Fibroblast of lung (primary cell): ENCODE data around the gene TRPM4. TPM values are rescaled to one million over a fixed set of nuclear protein-coding genes. Genes with fewer than 3 reads are reported as not detected.

Experiments used
- DNase-seq, 2 donors: peaks; one replicate each; pipeline versions ENCODE4 v3.0.0 to v3.0.0-alpha.2; 2010; ENCODE audit warnings: low read depth in 2 of 2
- H2AFZ ChIP-seq: 2 replicates; pipeline ENCODE4 v1.5.1; 2012; ENCODE audit warnings: low read length, control low read depth, inconsistent platforms
- H3K27ac ChIP-seq: 2 replicates; pipeline ENCODE4 v1.5.1; 2011; ENCODE audit warnings: low read length, control low read depth; ENCODE audit not compliant: insufficient read depth
- H3K27me3 ChIP-seq: 2 replicates; pipeline ENCODE4 v1.5.1; 2011; ENCODE audit warnings: mild to moderate bottlenecking, low read length; ENCODE audit not compliant: control insufficient read depth, insufficient read depth
- H3K36me3 ChIP-seq: 2 replicates; pipeline ENCODE4 v1.5.1; 2011; ENCODE audit warnings: low read length; ENCODE audit not compliant: control insufficient read depth, insufficient read depth
- H3K4me1 ChIP-seq: 2 replicates; pipeline ENCODE4 v1.5.1; 2011; ENCODE audit warnings: low read length; ENCODE audit not compliant: control insufficient read depth, insufficient read depth; ENCODE audit errors: extremely low read depth
- H3K4me2 ChIP-seq: 2 replicates; pipeline ENCODE4 v1.5.1; 2011; ENCODE audit warnings: low read length, control low read depth; ENCODE audit not compliant: insufficient read depth; ENCODE audit errors: extremely low read depth
- H3K4me3 ChIP-seq, 4 experiments: fragments of 200-600 bp in 1 of 4; sonication (generic) in 1 of 4; replicated peaks in 1 of 4; 2 replicates each; pipeline ENCODE4 v1.5.1; 2011 to 2016; ENCODE audit warnings: low read length in 4 of 4, low read depth in 3 of 4, mild to moderate bottlenecking in 3 of 4, control low read depth in 2 of 4, inconsistent platforms in 1 of 4, mixed read lengths in 1 of 4; ENCODE audit not compliant: insufficient read depth in 1 of 4; ENCODE audit errors: control extremely low read depth in 1 of 4
- H3K79me2 ChIP-seq: 2 replicates; pipeline ENCODE4 v1.5.1; 2012; ENCODE audit warnings: mild to moderate bottlenecking, low read length, inconsistent platforms; ENCODE audit not compliant: control insufficient read depth, insufficient read depth
- H3K9ac ChIP-seq: 2 replicates; pipeline ENCODE4 v1.5.1; 2011; ENCODE audit warnings: mild to moderate bottlenecking, low read length, control low read depth; ENCODE audit not compliant: insufficient read depth
- H3K9me3 ChIP-seq: 2 replicates; pipeline ENCODE4 v1.5.1; 2012; ENCODE audit warnings: low read depth, low read length; ENCODE audit not compliant: control insufficient read depth, insufficient read depth
- H4K20me1 ChIP-seq: 2 replicates; pipeline ENCODE4 v1.5.1; 2011; ENCODE audit warnings: low read length; ENCODE audit not compliant: control insufficient read depth, insufficient read depth; ENCODE audit errors: extremely low read depth
- CTCF ChIP-seq, 2 donors: IDR thresholded peaks in 1 of 2; conservative IDR thresholded peaks in 1 of 2; 1 replicate in 1 of 2; 2 replicates in 1 of 2; pipeline ENCODE4 v1.5.1; 2011 to 2012; ENCODE audit warnings: low read length in 2 of 2, control low read depth in 1 of 2, inconsistent platforms in 1 of 2, low read depth in 1 of 2, mild to moderate bottlenecking in 1 of 2
- EZH2 ChIP-seq: IDR thresholded peaks from 2 replicates; pipeline ENCODE4 v1.5.1; 2012; ENCODE audit warnings: low read length, control low read depth, mild to moderate bottlenecking; ENCODE audit errors: missing control alignments
- polyA plus RNA-seq, 2 donors: library from polyadenylated mRNA; depleted of rRNA in 1 of 2; stranded (reverse) in 1 of 2; unstranded in 1 of 2; fragments of >200 nt; gene quantifications; 2 replicates each; pipeline ENCODE4 v1.2.1, GENCODE V29; 2011 to 2012; ENCODE audit warnings: missing spikeins in 1 of 2
- total RNA-seq: library from RNA; depleted of rRNA; stranded (reverse); fragments of >200 nt; gene quantifications from 2 replicates; pipeline ENCODE4 v1.2.1, GENCODE V29; 2014

TRPM4 gene
- total and polyA plus RNA-seq, 2 donors (not counting 1 experiment from before 2014, with no cell fraction given) = 6.7 to 18.7 TPM

GRCh38 chr19:49247676-49248075, 90.1 kb downstream of the TRPM4 start:
- H3K9ac ChIP-seq = no peak overlapping the region
- H3K4me1 ChIP-seq = no peaks in the 10 kb centered on the region
- H4K20me1 ChIP-seq = no peaks in the 10 kb centered on the region
- no peak overlapping the region for H3K4me3 ChIP-seq
- H3K36me3 ChIP-seq = no peaks in the 10 kb centered on the region
- no peak for DNase-seq
- no peak overlapping the region for H3K27ac ChIP-seq
- H3K79me2 ChIP-seq = no peaks in the 10 kb centered on the region
- H2AFZ ChIP-seq = no peak overlapping the region
- H3K4me2 ChIP-seq = no peak overlapping the region
- TF ChIP-seq EZH2 (no peak), CTCF (conservative IDR thresholded peaks at IDR 0.05 in 1 of 2, IDR thresholded peaks at IDR 0.05 in 1 of 2; ENCODE audit: low read depth in 1 of 2, low read length in 2 of 2) (no peak)
- H3K27me3 ChIP-seq = no peaks in the 10 kb centered on the region
- H3K9me3 ChIP-seq = no peaks in the 10 kb centered on the region

- DNase-seq = no peak
- Histone ChIP-seq H3K4me1 (no peaks in the 10 kb centered on the region), H3K9me3 (no peaks in the 10 kb centered on the region), H3K36me3 (no peaks in the 10 kb centered on the region), H3K79me2 (no peaks in the 10 kb centered on the region), H3K27ac (no peak overlapping the region), H4K20me1 (no peaks in the 10 kb centered on the region), H3K4me3 (no peak overlapping the region), H3K9ac (no peak overlapping the region), H3K4me2 (no peak overlapping the region), H2AFZ (no peak overlapping the region), H3K27me3 (no peaks in the 10 kb centered on the region)
- no peak for TF ChIP-seq EZH2
- TF ChIP-seq CTCF (conservative IDR thresholded peaks at IDR 0.05 in 1 of 2, IDR thresholded peaks at IDR 0.05 in 1 of 2; ENCODE audit: low read depth in 1 of 2, low read length in 2 of 2) = no peak
Observed at GRCh38 chr19:49249933-49250332, 92.3 kb downstream of the TRPM4 start.

GRCh38 chr19:49255674-49256073, 98.1 kb downstream of the TRPM4 start:
- Histone ChIP-seq H3K9me3 (no peaks in the 10 kb centered on the region), H2AFZ (no peak overlapping the region), H3K27me3 (no peaks in the 10 kb centered on the region), H3K9ac (no peak overlapping the region), H3K27ac (no peak overlapping the region), H3K4me2 (no peak overlapping the region), H3K36me3 (no peaks in the 10 kb centered on the region), H3K79me2 (no peaks in the 10 kb centered on the region), H3K4me1 (no peaks in the 10 kb centered on the region), H3K4me3 (no peak overlapping the region), H4K20me1 (no peaks in the 10 kb centered on the region)
- no peak for DNase-seq
- TF ChIP-seq CTCF (conservative IDR thresholded peaks at IDR 0.05 in 1 of 2, IDR thresholded peaks at IDR 0.05 in 1 of 2; ENCODE audit: low read depth in 1 of 2, low read length in 2 of 2) = no peak
- no peak for TF ChIP-seq EZH2
